ENCODE data around the gene ECM1.

DNA sequence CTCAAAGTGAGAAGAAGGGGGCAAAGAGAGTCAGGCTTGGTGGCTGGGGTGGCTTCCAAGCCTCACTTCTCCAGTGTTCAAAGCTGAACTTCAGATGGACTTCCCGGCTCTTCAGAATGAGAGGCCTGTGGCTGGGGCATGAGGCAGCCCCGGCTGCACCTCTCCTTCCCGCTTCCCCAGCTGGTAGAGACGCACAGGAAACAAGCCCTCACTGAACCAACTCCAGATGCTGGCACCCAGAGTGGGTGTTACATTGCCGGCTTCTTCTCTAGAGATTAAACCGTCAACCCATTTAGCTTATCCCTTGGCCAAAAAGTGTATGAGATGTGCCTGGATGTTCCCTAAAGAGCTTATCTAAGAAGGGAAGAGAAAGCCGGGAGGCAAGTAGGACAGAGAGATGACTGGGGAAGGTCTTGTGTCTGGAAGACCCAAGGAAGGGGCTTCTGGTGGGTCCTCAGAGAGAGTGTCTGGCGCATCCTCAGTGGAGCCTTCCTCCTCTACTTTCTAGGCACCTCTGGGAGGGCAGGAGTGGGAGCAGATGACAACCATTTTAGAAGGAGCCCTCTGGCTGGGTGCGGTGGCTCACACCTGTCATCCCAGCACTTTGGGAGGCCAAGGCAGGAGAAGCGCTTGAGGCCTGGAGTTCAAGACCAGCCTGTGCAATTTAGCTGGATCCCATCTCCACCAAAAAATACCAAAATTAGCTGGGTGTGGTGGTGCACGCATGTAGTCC is 43.3 kb downstream of the ECM1 start:
- no peak for TF ChIP-seq ELF4 (IDR thresholded peaks at IDR 0.05)
- no peak for TF ChIP-seq ARNT (IDR thresholded peaks at IDR 0.05)
- TF ChIP-seq FOXK2 (IDR thresholded peaks at IDR 0.05): no peak
- TF ChIP-seq SUZ12 (IDR thresholded peaks at IDR 0.05): no peak
- no peak for TF ChIP-seq TARDBP (IDR thresholded peaks at IDR 0.05)
- TF ChIP-seq L3MBTL2 (conservative IDR thresholded peaks at IDR 0.05): no peak
- no peak for TF ChIP-seq BHLHE40 (IDR thresholded peaks at IDR 0.05; ENCODE audit: borderline replicate concordance)
- no peak for TF ChIP-seq SP1 (IDR thresholded peaks at IDR 0.05)
